Tibial nerve (tissue), 4 donors: Measurements from ENCODE around the gene COX6B2.

Source experiments
- CTCF ChIP-seq, 5 experiments: fragments of 200-600 bp in 3 of 5; fragments of 450-650 bp in 2 of 5; sonication (generic) in 3 of 5; IDR thresholded peaks; one replicate each; pipeline ENCODE4 v1.5.1; 2016 to 2019; ENCODE audit warnings: antibody characterized with exemption in 5 of 5, mild to moderate bottlenecking in 3 of 5, moderate library complexity in 2 of 5
- EP300 ChIP-seq, 2 donors: sonication (generic); formaldehyde crosslinking; IDR thresholded peaks; one replicate each; pipeline ENCODE4 v1.6.1; 2017; ENCODE audit warnings: antibody characterized with exemption in 2 of 2, mild to moderate bottlenecking in 1 of 2
- POLR2A ChIP-seq, 2 donors: fragments of 450-650 bp; IDR thresholded peaks; one replicate each; pipeline ENCODE4 v1.6.1; 2017; ENCODE audit warnings: antibody characterized with exemption in 2 of 2, mild to moderate bottlenecking in 2 of 2, moderate library complexity in 2 of 2

- no peak for TF ChIP-seq EP300 (IDR thresholded peaks at IDR 0.05)
- TF ChIP-seq CTCF (IDR thresholded peaks at IDR 0.05): no peak
- TF ChIP-seq POLR2A (IDR thresholded peaks at IDR 0.05): no peak
Observed at GRCh38 chr19:55302318-55302703, 52.2 kb downstream of the COX6B2 start.
